Measurements from ENCODE around the gene SNAP29. TPM values are rescaled to one million over a fixed set of nuclear protein-coding genes. Genes with fewer than 3 reads are reported as not detected.
A peak's percentile ranks its signal among the peaks of the same experiment; 100 is the strongest.

Gene SNAP29
- total and polyA plus RNA-seq, 9 of the 15 experiments (the other 6 are each of a cell fraction or from before 2014, with no cell fraction given): 19.5 to 250 (median 75.9) TPM

DNA sequence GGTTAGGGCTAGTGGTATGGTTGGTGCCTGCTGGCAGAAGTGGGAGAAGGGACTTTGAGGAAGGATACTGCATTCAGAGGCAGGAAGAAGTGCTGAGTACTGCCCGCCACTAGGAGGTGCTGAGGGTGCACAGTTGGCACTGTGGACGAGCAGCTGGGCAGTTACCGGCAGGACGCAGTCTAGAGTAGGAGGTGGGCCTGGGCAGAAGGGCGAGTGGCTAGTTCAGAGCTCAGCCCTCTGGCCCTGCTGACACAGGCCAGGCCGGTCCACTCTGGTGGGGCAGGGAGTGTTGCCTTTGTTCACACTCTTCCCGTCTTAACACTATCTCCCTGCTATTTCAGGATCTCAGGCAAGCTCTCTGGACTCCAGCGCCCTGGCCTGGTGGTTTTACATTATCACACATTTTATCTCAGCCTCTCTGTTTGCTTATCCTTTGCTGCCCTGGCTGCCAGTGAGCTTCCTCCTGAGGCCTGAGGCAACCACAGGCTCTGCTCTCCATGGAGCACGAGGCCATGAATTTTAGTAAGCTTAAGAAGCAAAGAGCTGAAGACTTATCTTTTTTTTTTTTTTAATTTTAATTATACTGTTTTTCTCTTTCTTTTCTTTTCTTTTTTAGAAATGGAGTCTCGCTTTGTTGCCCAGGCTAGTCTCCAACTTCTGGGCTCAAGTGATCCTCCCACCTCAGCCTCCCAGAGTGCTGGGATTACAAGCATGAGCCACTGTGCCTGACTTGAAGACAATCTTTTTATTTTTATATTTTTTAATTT, 26.9 kb downstream of the SNAP29 start (continued):
- TF ChIP-seq, protein P1, sequence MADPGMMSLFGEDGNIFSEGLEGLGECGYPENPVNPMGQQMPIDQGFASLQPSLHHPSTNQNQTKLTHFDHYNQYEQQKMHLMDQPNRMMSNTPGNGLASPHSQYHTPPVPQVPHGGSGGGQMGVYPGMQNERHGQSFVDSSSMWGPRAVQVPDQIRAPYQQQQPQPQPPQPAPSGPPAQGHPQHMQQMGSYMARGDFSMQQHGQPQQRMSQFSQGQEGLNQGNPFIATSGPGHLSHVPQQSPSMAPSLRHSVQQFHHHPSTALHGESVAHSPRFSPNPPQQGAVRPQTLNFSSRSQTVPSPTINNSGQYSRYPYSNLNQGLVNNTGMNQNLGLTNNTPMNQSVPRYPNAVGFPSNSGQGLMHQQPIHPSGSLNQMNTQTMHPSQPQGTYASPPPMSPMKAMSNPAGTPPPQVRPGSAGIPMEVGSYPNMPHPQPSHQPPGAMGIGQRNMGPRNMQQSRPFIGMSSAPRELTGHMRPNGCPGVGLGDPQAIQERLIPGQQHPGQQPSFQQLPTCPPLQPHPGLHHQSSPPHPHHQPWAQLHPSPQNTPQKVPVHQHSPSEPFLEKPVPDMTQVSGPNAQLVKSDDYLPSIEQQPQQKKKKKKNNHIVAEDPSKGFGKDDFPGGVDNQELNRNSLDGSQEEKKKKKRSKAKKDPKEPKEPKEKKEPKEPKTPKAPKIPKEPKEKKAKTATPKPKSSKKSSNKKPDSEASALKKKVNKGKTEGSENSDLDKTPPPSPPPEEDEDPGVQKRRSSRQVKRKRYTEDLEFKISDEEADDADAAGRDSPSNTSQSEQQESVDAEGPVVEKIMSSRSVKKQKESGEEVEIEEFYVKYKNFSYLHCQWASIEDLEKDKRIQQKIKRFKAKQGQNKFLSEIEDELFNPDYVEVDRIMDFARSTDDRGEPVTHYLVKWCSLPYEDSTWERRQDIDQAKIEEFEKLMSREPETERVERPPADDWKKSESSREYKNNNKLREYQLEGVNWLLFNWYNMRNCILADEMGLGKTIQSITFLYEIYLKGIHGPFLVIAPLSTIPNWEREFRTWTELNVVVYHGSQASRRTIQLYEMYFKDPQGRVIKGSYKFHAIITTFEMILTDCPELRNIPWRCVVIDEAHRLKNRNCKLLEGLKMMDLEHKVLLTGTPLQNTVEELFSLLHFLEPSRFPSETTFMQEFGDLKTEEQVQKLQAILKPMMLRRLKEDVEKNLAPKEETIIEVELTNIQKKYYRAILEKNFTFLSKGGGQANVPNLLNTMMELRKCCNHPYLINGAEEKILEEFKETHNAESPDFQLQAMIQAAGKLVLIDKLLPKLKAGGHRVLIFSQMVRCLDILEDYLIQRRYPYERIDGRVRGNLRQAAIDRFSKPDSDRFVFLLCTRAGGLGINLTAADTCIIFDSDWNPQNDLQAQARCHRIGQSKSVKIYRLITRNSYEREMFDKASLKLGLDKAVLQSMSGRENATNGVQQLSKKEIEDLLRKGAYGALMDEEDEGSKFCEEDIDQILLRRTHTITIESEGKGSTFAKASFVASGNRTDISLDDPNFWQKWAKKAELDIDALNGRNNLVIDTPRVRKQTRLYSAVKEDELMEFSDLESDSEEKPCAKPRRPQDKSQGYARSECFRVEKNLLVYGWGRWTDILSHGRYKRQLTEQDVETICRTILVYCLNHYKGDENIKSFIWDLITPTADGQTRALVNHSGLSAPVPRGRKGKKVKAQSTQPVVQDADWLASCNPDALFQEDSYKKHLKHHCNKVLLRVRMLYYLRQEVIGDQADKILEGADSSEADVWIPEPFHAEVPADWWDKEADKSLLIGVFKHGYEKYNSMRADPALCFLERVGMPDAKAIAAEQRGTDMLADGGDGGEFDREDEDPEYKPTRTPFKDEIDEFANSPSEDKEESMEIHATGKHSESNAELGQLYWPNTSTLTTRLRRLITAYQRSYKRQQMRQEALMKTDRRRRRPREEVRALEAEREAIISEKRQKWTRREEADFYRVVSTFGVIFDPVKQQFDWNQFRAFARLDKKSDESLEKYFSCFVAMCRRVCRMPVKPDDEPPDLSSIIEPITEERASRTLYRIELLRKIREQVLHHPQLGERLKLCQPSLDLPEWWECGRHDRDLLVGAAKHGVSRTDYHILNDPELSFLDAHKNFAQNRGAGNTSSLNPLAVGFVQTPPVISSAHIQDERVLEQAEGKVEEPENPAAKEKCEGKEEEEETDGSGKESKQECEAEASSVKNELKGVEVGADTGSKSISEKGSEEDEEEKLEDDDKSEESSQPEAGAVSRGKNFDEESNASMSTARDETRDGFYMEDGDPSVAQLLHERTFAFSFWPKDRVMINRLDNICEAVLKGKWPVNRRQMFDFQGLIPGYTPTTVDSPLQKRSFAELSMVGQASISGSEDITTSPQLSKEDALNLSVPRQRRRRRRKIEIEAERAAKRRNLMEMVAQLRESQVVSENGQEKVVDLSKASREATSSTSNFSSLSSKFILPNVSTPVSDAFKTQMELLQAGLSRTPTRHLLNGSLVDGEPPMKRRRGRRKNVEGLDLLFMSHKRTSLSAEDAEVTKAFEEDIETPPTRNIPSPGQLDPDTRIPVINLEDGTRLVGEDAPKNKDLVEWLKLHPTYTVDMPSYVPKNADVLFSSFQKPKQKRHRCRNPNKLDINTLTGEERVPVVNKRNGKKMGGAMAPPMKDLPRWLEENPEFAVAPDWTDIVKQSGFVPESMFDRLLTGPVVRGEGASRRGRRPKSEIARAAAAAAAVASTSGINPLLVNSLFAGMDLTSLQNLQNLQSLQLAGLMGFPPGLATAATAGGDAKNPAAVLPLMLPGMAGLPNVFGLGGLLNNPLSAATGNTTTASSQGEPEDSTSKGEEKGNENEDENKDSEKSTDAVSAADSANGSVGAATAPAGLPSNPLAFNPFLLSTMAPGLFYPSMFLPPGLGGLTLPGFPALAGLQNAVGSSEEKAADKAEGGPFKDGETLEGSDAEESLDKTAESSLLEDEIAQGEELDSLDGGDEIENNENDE (IDR thresholded peaks at IDR 0.05; ENCODE audit: low read depth, low read length): peak; percentile 85
- TF ChIP-seq ZKSCAN1 (IDR thresholded peaks at IDR 0.05; ENCODE audit: low read depth, low read length): peak; percentile 91
- peak; percentile 69 for TF ChIP-seq CREBBP (IDR thresholded peaks at IDR 0.05; ENCODE audit: low read depth, low read length)
- TF ChIP-seq, protein P2, sequence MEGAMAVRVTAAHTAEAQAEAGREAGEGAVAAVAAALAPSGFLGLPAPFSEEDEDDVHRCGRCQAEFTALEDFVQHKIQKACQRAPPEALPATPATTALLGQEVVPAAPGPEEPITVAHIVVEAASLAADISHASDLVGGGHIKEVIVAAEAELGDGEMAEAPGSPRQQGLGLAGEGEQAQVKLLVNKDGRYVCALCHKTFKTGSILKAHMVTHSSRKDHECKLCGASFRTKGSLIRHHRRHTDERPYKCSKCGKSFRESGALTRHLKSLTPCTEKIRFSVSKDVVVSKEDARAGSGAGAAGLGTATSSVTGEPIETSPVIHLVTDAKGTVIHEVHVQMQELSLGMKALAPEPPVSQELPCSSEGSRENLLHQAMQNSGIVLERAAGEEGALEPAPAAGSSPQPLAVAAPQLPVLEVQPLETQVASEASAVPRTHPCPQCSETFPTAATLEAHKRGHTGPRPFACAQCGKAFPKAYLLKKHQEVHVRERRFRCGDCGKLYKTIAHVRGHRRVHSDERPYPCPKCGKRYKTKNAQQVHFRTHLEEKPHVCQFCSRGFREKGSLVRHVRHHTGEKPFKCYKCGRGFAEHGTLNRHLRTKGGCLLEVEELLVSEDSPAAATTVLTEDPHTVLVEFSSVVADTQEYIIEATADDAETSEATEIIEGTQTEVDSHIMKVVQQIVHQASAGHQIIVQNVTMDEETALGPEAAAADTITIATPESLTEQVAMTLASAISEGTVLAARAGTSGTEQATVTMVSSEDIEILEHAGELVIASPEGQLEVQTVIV (CRISPR knock-in tag; IDR thresholded peaks at IDR 0.05; ENCODE audit: borderline replicate concordance): peak; percentile 15; the same call in 1 of the 2 replicates
- peak; percentile 93 for TF ChIP-seq RBM39 (optimal IDR thresholded peaks at IDR 0.05; ENCODE audit: low read depth, low read length)
- peak; percentile 97 for TF ChIP-seq FOXP1 (CRISPR knock-in tag; IDR thresholded peaks at IDR 0.05)
- TF ChIP-seq RHOXF2B (CRISPR knock-in tag; conservative IDR thresholded peaks at IDR 0.05): peak; percentile 95
- no peak for TF ChIP-seq MTF1 (CRISPR knock-in tag; IDR thresholded peaks at IDR 0.05; ENCODE audit: borderline replicate concordance)
- TF ChIP-seq ZFX (CRISPR knock-in tag; IDR thresholded peaks at IDR 0.05): peak; percentile 88
